Measurements from ENCODE around the gene TLR6. TPM values are rescaled to one million over a fixed set of nuclear protein-coding genes. Genes with fewer than 3 reads are reported as not detected.

The TLR6 gene
- total and polyA plus RNA-seq, 2 experiments from 2014 or later = 0.36 to 0.76 TPM

GRCh38 chr4:38829237-38829636, 27.4 kb downstream of the TLR6 start:
- Histone ChIP-seq H3K9me3 (ENCODE audit: low read depth) (peaks cover under 1% of the 10 kb centered on the region), H3K36me3 (ENCODE audit: low read depth) (no peaks in the 10 kb centered on the region), H3K27ac (no peak overlapping the region), H3K4me2 (ENCODE audit: unreplicated experiment) (no peak overlapping the region), H2AFZ (no peak overlapping the region), H3K4me3 (no peak overlapping the region), H4K20me1 (ENCODE audit: insufficient read depth) (no peaks in the 10 kb centered on the region), H3K4me1 (ENCODE audit: insufficient read depth) (no peaks in the 10 kb centered on the region), H3K9me2 (ENCODE audit: insufficient read depth) (no peaks in the 10 kb centered on the region), H3K9ac (no peak overlapping the region), H3K79me2 (ENCODE audit: insufficient read depth) (no peaks in the 10 kb centered on the region), H3F3A (ENCODE audit: insufficient read depth) (no peaks in the 10 kb centered on the region), H3K27me3 (replicated peaks; ENCODE audit: insufficient read depth) (0 out of 2 replicates have a peak, but pooled peaks cover under 1% of the 10 kb centered on the region)
- no peak for DNase-seq
- WGBS, 2 experiments (ENCODE audit: low coverage in 1 of 2, low lambda C conversion rate in 2 of 2, missing lambda C conversion rate in 2 of 2) = 73 to 76% methylated on average over 5 of the region's 5 CpGs
- in situ Hi-C loops (cut with MboI) = no loop called here
- TF ChIP-seq EZH2phosphoT487 (IDR thresholded peaks at IDR 0.05; ENCODE audit: insufficient read depth, low read depth) (no peak), EZH2 (IDR thresholded peaks at IDR 0.05; ENCODE audit: insufficient read depth, poor library complexity, severe bottlenecking) (no peak)

- Histone ChIP-seq H3K9me3 (ENCODE audit: low read depth) (no peaks in the 10 kb centered on the region), H3K4me1 (ENCODE audit: insufficient read depth) (no peaks in the 10 kb centered on the region), H3F3A (ENCODE audit: insufficient read depth) (no peaks in the 10 kb centered on the region), H3K4me2 (ENCODE audit: unreplicated experiment) (no peak overlapping the region), H3K9ac (no peak overlapping the region), H4K20me1 (ENCODE audit: insufficient read depth) (no peaks in the 10 kb centered on the region), H3K4me3 (no peak overlapping the region), H3K9me2 (ENCODE audit: insufficient read depth) (no peaks in the 10 kb centered on the region), H2AFZ (no peak overlapping the region), H3K27me3 (replicated peaks; ENCODE audit: insufficient read depth) (peaks cover 15% of the 10 kb centered on the region; the same call in 1 of the 2 replicates), H3K36me3 (ENCODE audit: low read depth) (no peaks in the 10 kb centered on the region), H3K27ac (no peak overlapping the region), H3K79me2 (ENCODE audit: insufficient read depth) (no peaks in the 10 kb centered on the region)
- TF ChIP-seq EZH2phosphoT487 (IDR thresholded peaks at IDR 0.05; ENCODE audit: insufficient read depth, low read depth) (no peak), EZH2 (IDR thresholded peaks at IDR 0.05; ENCODE audit: insufficient read depth, poor library complexity, severe bottlenecking) (no peak)
- in situ Hi-C loops (cut with MboI) = no loop called here
- DNase-seq = no peak
- 77 to 83% methylated on average over 9 to 15 of the region's 27 CpGs for WGBS, 2 experiments (ENCODE audit: low coverage in 1 of 2, low lambda C conversion rate in 2 of 2, missing lambda C conversion rate in 2 of 2)
Observed at GRCh38 chr4:38823766-38824165, 32.9 kb downstream of the TLR6 start.

GRCh38 chr4:38822748-38823303, 33.8 kb downstream of the TLR6 start:
- H2AFZ ChIP-seq = no peak overlapping the region
- no peak overlapping the region for H3K4me3 ChIP-seq
- no peaks in the 10 kb centered on the region for H3K4me1 ChIP-seq (ENCODE audit: insufficient read depth)
- peaks cover 21% of the 10 kb centered on the region for H3K27me3 ChIP-seq (replicated peaks; ENCODE audit: insufficient read depth)
- no peaks in the 10 kb centered on the region for H4K20me1 ChIP-seq (ENCODE audit: insufficient read depth)
- no peaks in the 10 kb centered on the region for H3F3A ChIP-seq (ENCODE audit: insufficient read depth)
- H3K9ac ChIP-seq = no peak overlapping the region
- H3K36me3 ChIP-seq (ENCODE audit: low read depth) = no peaks in the 10 kb centered on the region
- in situ Hi-C loops (cut with MboI) = no loop called here
- 51 to 68% methylated on average over 5 of the region's 5 CpGs for WGBS, 2 experiments (ENCODE audit: low coverage in 1 of 2, low lambda C conversion rate in 2 of 2, missing lambda C conversion rate in 2 of 2)
- no peaks in the 10 kb centered on the region for H3K9me3 ChIP-seq (ENCODE audit: low read depth)
- TF ChIP-seq EZH2phosphoT487 (IDR thresholded peaks at IDR 0.05; ENCODE audit: insufficient read depth, low read depth) (no peak), EZH2 (IDR thresholded peaks at IDR 0.05; ENCODE audit: insufficient read depth, poor library complexity, severe bottlenecking) (no peak)
- no peaks in the 10 kb centered on the region for H3K79me2 ChIP-seq (ENCODE audit: insufficient read depth)
- H3K27ac ChIP-seq = no peak overlapping the region
- no peaks in the 10 kb centered on the region for H3K9me2 ChIP-seq (ENCODE audit: insufficient read depth)
- DNase-seq = no peak
- no peak overlapping the region for H3K4me2 ChIP-seq (ENCODE audit: unreplicated experiment)

GRCh38 chr4:38821739-38822138, 34.9 kb downstream of the TLR6 start:
- Histone ChIP-seq H3K36me3 (ENCODE audit: low read depth) (no peaks in the 10 kb centered on the region), H3K9ac (no peak overlapping the region), H4K20me1 (ENCODE audit: insufficient read depth) (no peaks in the 10 kb centered on the region), H3K4me3 (no peak overlapping the region), H3K9me3 (ENCODE audit: low read depth) (no peaks in the 10 kb centered on the region), H3K9me2 (ENCODE audit: insufficient read depth) (no peaks in the 10 kb centered on the region), H3K79me2 (ENCODE audit: insufficient read depth) (no peaks in the 10 kb centered on the region), H2AFZ (no peak overlapping the region), H3K4me1 (ENCODE audit: insufficient read depth) (no peaks in the 10 kb centered on the region), H3K4me2 (ENCODE audit: unreplicated experiment) (no peak overlapping the region), H3F3A (ENCODE audit: insufficient read depth) (no peaks in the 10 kb centered on the region), H3K27me3 (replicated peaks; ENCODE audit: insufficient read depth) (peaks cover 21% of the 10 kb centered on the region), H3K27ac (no peak overlapping the region)
- in situ Hi-C loops (cut with MboI) = no loop called here
- DNase-seq = no peak
- WGBS, 2 experiments (ENCODE audit: low coverage in 1 of 2, low lambda C conversion rate in 2 of 2, missing lambda C conversion rate in 2 of 2) = 61 to 74% methylated on average over 3 of the region's 3 CpGs
- TF ChIP-seq EZH2phosphoT487 (IDR thresholded peaks at IDR 0.05; ENCODE audit: insufficient read depth, low read depth) = no peak
- no peak for TF ChIP-seq EZH2 (IDR thresholded peaks at IDR 0.05; ENCODE audit: insufficient read depth, poor library complexity, severe bottlenecking)

All from GM23248 (cell line).